Trophoblast cell (in vitro differentiated cells and primary cell): ENCODE results near the gene IPO11. TPM values are rescaled to one million over a fixed set of nuclear protein-coding genes. Genes with fewer than 3 reads are reported as not detected.

Experiments used
- DNase-seq, 2 donors: peaks; one replicate each; pipeline ENCODE4 v3.0.0-alpha.2; 2016
- H2AFZ ChIP-seq: 2 replicates; pipeline ENCODE4 v1.6.1; 2013; ENCODE audit warnings: low read length, moderate library complexity, mild to moderate bottlenecking; ENCODE audit not compliant: insufficient read depth, poor library complexity
- H2AK5ac ChIP-seq: 2 replicates; pipeline ENCODE4 v1.6.1; 2013; ENCODE audit warnings: mild to moderate bottlenecking, low read length
- H2BK120ac ChIP-seq: 2 replicates; pipeline ENCODE4 v1.6.1; 2013; ENCODE audit warnings: low read length, mild to moderate bottlenecking, moderate library complexity; ENCODE audit not compliant: insufficient read depth, poor library complexity
- H2BK12ac ChIP-seq: 2 replicates; pipeline ENCODE4 v1.6.1; 2013; ENCODE audit warnings: mild to moderate bottlenecking, low read length, moderate library complexity
- H2BK5ac ChIP-seq: 2 replicates; pipeline ENCODE4 v1.6.1; 2013; ENCODE audit warnings: low read length, low read depth, moderate library complexity, mild to moderate bottlenecking; ENCODE audit not compliant: poor library complexity
- H3K14ac ChIP-seq: 2 replicates; pipeline ENCODE4 v1.6.1; 2013; ENCODE audit warnings: mild to moderate bottlenecking, low read length
- H3K18ac ChIP-seq: 2 replicates; pipeline ENCODE4 v1.6.1; 2013; ENCODE audit warnings: mild to moderate bottlenecking, low read length
- H3K23ac ChIP-seq: 2 replicates; pipeline ENCODE4 v1.6.1; 2013; ENCODE audit warnings: low read length
- H3K27ac ChIP-seq: 2 replicates; pipeline ENCODE4 v1.5.1; 2013; ENCODE audit warnings: low read depth, mild to moderate bottlenecking, inconsistent platforms, low read length, moderate library complexity
- H3K27me3 ChIP-seq: 2 replicates; pipeline ENCODE4 v1.6.1; 2013; ENCODE audit warnings: inconsistent platforms, mild to moderate bottlenecking, low read length, moderate library complexity; ENCODE audit not compliant: insufficient read depth
- H3K36me3 ChIP-seq, 2 experiments: 1 replicate in 1 of 2; 2 replicates in 1 of 2; pipeline ENCODE4 v1.6.1; 2013; ENCODE audit warnings: low read length in 2 of 2, mild to moderate bottlenecking in 2 of 2, moderate library complexity in 1 of 2; ENCODE audit not compliant: insufficient read depth in 2 of 2, control insufficient read depth in 1 of 2
- H3K4ac ChIP-seq: 2 replicates; pipeline ENCODE4 v1.6.1; 2013; ENCODE audit warnings: low read depth, mild to moderate bottlenecking, low read length, moderate library complexity
- H3K4me1 ChIP-seq, 2 experiments: 1 replicate in 1 of 2; 2 replicates in 1 of 2; pipeline ENCODE4 v1.6.1; 2013; ENCODE audit warnings: low read length in 2 of 2, mild to moderate bottlenecking in 2 of 2, moderate library complexity in 1 of 2; ENCODE audit not compliant: insufficient read depth in 2 of 2, control insufficient read depth in 1 of 2
- H3K4me2 ChIP-seq: 2 replicates; pipeline ENCODE4 v1.6.1; 2013; ENCODE audit warnings: inconsistent platforms, mild to moderate bottlenecking, low read length, moderate library complexity
- H3K4me3 ChIP-seq: 2 replicates; pipeline ENCODE4 v1.5.1; 2013; ENCODE audit warnings: mild to moderate bottlenecking, low read depth, low read length, inconsistent platforms
- H3K79me1 ChIP-seq: one replicate; pipeline ENCODE4 v1.6.1; 2013; ENCODE audit warnings: low read length
- H3K79me2 ChIP-seq: 2 replicates; pipeline ENCODE4 v1.6.1; 2013; ENCODE audit warnings: low read length, mild to moderate bottlenecking; ENCODE audit not compliant: control insufficient read depth, insufficient read depth, poor library complexity
- H3K9ac ChIP-seq: 2 replicates; pipeline ENCODE4 v1.6.1; 2013; ENCODE audit warnings: mild to moderate bottlenecking, low read length
- H3K9me3 ChIP-seq: 2 replicates; pipeline ENCODE4 v1.6.1; 2013; ENCODE audit warnings: low read depth, mild to moderate bottlenecking, control low read depth, inconsistent platforms, low read length; ENCODE audit not compliant: insufficient read depth
- H4K12ac ChIP-seq: 2 replicates; pipeline ENCODE4 v1.6.1; 2013; ENCODE audit warnings: low read depth, mild to moderate bottlenecking, low read length, moderate library complexity
- H4K8ac ChIP-seq: 2 replicates; pipeline ENCODE4 v1.6.1; 2013; ENCODE audit warnings: low read depth, mild to moderate bottlenecking, low read length, moderate library complexity
- H4K91ac ChIP-seq: one replicate; pipeline ENCODE4 v1.6.1; 2013; ENCODE audit warnings: low read depth, mild to moderate bottlenecking, low read length, moderate library complexity
- WGBS: extraction: QIAGEN DNeasy Blood & Tissue Kit; methylation state at CpG from one replicate; pipeline ENCODE4 v1.1.7; 2013; ENCODE audit warnings: missing lambda C conversion rate; ENCODE audit not compliant: insufficient read length, insufficient coverage; ENCODE audit errors: extremely low coverage; 5-methylcytosine and 5-hydroxymethylcytosine counted together
- polyA plus RNA-seq: library from polyadenylated mRNA; stranded (reverse); fragments of 200-250 nt; gene quantifications from 2 replicates; pipeline ENCODE4 v1.2.3, GENCODE V29; 2013

IPO11 gene
- polyA plus RNA-seq = 16.6 and 19.9 TPM in 2 replicates

- peak within 1 kb of the TSS; percentile 72 for H2BK120ac ChIP-seq
- peak; percentile 100 for DNase-seq
- H3K4ac ChIP-seq = peak within 1 kb of the TSS; percentile 98
- peak within 1 kb of the TSS; percentile 85 for H2BK5ac ChIP-seq
- H4K12ac ChIP-seq = peak within 1 kb of the TSS; percentile 100
- no peaks in the 10 kb centered on the region for H3K36me3 ChIP-seq
- peaks cover 6% of the 10 kb centered on the region for H3K79me2 ChIP-seq
- H3K23ac ChIP-seq = no peak within 1 kb of the TSS
- peaks cover 5% of the 10 kb centered on the region for H3K79me1 ChIP-seq
- H2BK12ac ChIP-seq = peak within 1 kb of the TSS; percentile 64
- H2AFZ ChIP-seq = peak within 1 kb of the TSS; percentile 92
- H3K18ac ChIP-seq = peak within 1 kb of the TSS; percentile 83
- no peak within 1 kb of the TSS for H3K27ac ChIP-seq
- H3K27me3 ChIP-seq = no peaks in the 10 kb centered on the region
- peak within 1 kb of the TSS; percentile 59 for H3K9ac ChIP-seq
- peak within 1 kb of the TSS; percentile 97 for H3K14ac ChIP-seq
- no CpG with 5 or more reads among the region's 66 CpGs for WGBS
- H3K4me2 ChIP-seq = peak within 1 kb of the TSS; percentile 86
- no peaks in the 10 kb centered on the region for H3K9me3 ChIP-seq
- peaks cover 3 to 4% of the 10 kb centered on the region in 2 experiments for H3K4me1 ChIP-seq
- peak within 1 kb of the TSS; percentile 55 for H2AK5ac ChIP-seq
- H4K91ac ChIP-seq = peak within 1 kb of the TSS; percentile 80
- H4K8ac ChIP-seq = peak within 1 kb of the TSS; percentile 100
- H3K4me3 ChIP-seq = peak within 1 kb of the TSS; percentile 81
These were observed at the start of gene IPO11 for GRCh38 chr5:62412549-62413329. IPO11 (plus strand) TSS chr5:62412763; CDS start chr5:62437280, 24,517 bp downstream.

GRCh38 chr5:62369039-62369438 is 43.5 kb upstream of the IPO11 start:
- WGBS = no CpG with 5 or more reads among the region's 2 CpGs
- no peak overlapping the region for H4K12ac ChIP-seq
- no peak overlapping the region for H2BK5ac ChIP-seq
- no peak overlapping the region for H4K91ac ChIP-seq
- H2AFZ ChIP-seq = no peak overlapping the region
- no peak overlapping the region for H3K9ac ChIP-seq
- no peak overlapping the region for H2BK12ac ChIP-seq
- H3K79me2 ChIP-seq = no peaks in the 10 kb centered on the region
- no peak overlapping the region for H3K18ac ChIP-seq
- H3K4ac ChIP-seq = no peak overlapping the region
- no peak overlapping the region for H3K4me3 ChIP-seq
- H3K4me1 ChIP-seq = no peaks in the 10 kb centered on the region
- no peaks in the 10 kb centered on the region for H3K9me3 ChIP-seq
- H3K79me1 ChIP-seq = no peaks in the 10 kb centered on the region
- H3K27me3 ChIP-seq = no peaks in the 10 kb centered on the region
- no peak overlapping the region for H3K27ac ChIP-seq
- no peak overlapping the region for H4K8ac ChIP-seq
- no peak for DNase-seq
- no peak overlapping the region for H3K14ac ChIP-seq
- peaks cover 13 to 14% of the 10 kb centered on the region in 2 experiments for H3K36me3 ChIP-seq
- no peak overlapping the region for H2AK5ac ChIP-seq
- H2BK120ac ChIP-seq = no peak overlapping the region
- no peak overlapping the region for H3K23ac ChIP-seq
- no peak overlapping the region for H3K4me2 ChIP-seq

GRCh38 chr5:62371409-62371808 is 41.2 kb upstream of the IPO11 start:
- Histone ChIP-seq H3K36me3 (peaks cover 10 to 13% of the 10 kb centered on the region in 2 experiments), H4K91ac (no peak overlapping the region), H4K8ac (no peak overlapping the region), H2BK12ac (no peak overlapping the region), H3K14ac (no peak overlapping the region), H3K79me2 (no peaks in the 10 kb centered on the region), H3K4ac (no peak overlapping the region), H4K12ac (no peak overlapping the region), H3K9ac (no peak overlapping the region), H3K18ac (no peak overlapping the region), H3K4me1 (no peaks in the 10 kb centered on the region), H3K4me3 (no peak overlapping the region), H2BK5ac (no peak overlapping the region), H2BK120ac (no peak overlapping the region), H3K9me3 (no peaks in the 10 kb centered on the region), H2AK5ac (no peak overlapping the region), H3K79me1 (no peaks in the 10 kb centered on the region), H3K27me3 (no peaks in the 10 kb centered on the region), H3K4me2 (no peak overlapping the region), H3K23ac (no peak overlapping the region), H3K27ac (no peak overlapping the region), H2AFZ (no peak overlapping the region)
- DNase-seq = no peak

GRCh38 chr5:62372600-62372999 is 40.0 kb upstream of the IPO11 start:
- no peak overlapping the region for H3K14ac ChIP-seq
- no peak overlapping the region for H4K8ac ChIP-seq
- H3K79me1 ChIP-seq = no peaks in the 10 kb centered on the region
- H3K9me3 ChIP-seq = no peaks in the 10 kb centered on the region
- WGBS = no CpG with 5 or more reads among the region's 3 CpGs
- no peak overlapping the region for H3K4ac ChIP-seq
- H3K23ac ChIP-seq = no peak overlapping the region
- no peak overlapping the region for H3K18ac ChIP-seq
- H4K91ac ChIP-seq = no peak overlapping the region
- no peak overlapping the region for H2BK5ac ChIP-seq
- H2BK120ac ChIP-seq = no peak overlapping the region
- no peak overlapping the region for H2AFZ ChIP-seq
- peaks cover 11 to 15% of the 10 kb centered on the region in 2 experiments for H3K36me3 ChIP-seq
- H2AK5ac ChIP-seq = no peak overlapping the region
- no peak overlapping the region for H2BK12ac ChIP-seq
- H4K12ac ChIP-seq = no peak overlapping the region
- H3K4me3 ChIP-seq = no peak overlapping the region
- no peak overlapping the region for H3K9ac ChIP-seq
- no peaks in the 10 kb centered on the region for H3K79me2 ChIP-seq
- H3K27ac ChIP-seq = no peak overlapping the region
- DNase-seq = no peak
- H3K4me2 ChIP-seq = no peak overlapping the region
- no peaks in the 10 kb centered on the region for H3K27me3 ChIP-seq
- H3K4me1 ChIP-seq = no peaks in the 10 kb centered on the region
